HepG2 (cell line): ENCODE measurements around the gene ARL15. TPM values are rescaled to one million over a fixed set of nuclear protein-coding genes. Genes with fewer than 3 reads are reported as not detected.
A peak's percentile ranks its signal among the peaks of the same experiment; 100 is the strongest.

Experiments used
- ATAC-seq: fragments of 200-7000 bp; cut with Tn5 transposase; 3 replicates; pipeline ENCODE4 v1.9.1; 2020; ENCODE audit warnings: mild to moderate bottlenecking, moderate library complexity
- BruUV-seq: library from RNA; stranded (reverse); fragments of 400-500 nt; replicated peaks from 2 replicates; lab custom pipeline; 2021; lab: Mats Ljungman, UMichigan
- CTCF ChIA-PET: fragments of 300-600 bp; formaldehyde crosslinking; extraction: SDS; loops from one replicate; lab custom pipeline; 2021; ENCODE audit warnings: low total read pairs, inconsistent platforms, low intra/inter-chr PET ratio; lab: Yijun Ruan, JAX
- POLR2A ChIA-PET: fragments of 350-600 bp; sonication (Branson Sonifier 250); formaldehyde crosslinking; loops from one replicate; lab custom pipeline; 2020; ENCODE audit warnings: antibody characterized with exemption, inconsistent platforms; lab: Yijun Ruan, JAX
- DNase-seq: peaks from one replicate; pipeline ENCODE4 v3.0.0-alpha.2; 2015; ENCODE audit warnings: low spot score
- FAIRE-seq: peaks from 3 replicates; lab custom pipeline; 2011; peaks lifted over from hg19 to GRCh38; lab: Jason Lieb, UNC
- H2AFZ ChIP-seq: one replicate; pipeline ENCODE4 v1.6.1; 2011; ENCODE audit warnings: low read length, inconsistent platforms
- H3K27ac ChIP-seq: fragments of 300-600 bp; 3 replicates; pipeline ENCODE4 v1.8.0; 2011; ENCODE audit warnings: mixed run types, mild to moderate bottlenecking, mixed read lengths, low read length, inconsistent platforms; ENCODE audit not compliant: insufficient read depth; ENCODE audit errors: extremely low read length
- H3K27me3 ChIP-seq, 2 experiments: fragments of 200-600 bp in 1 of 2; 2 replicates in 1 of 2; 3 replicates in 1 of 2; pipeline versions ENCODE4 v1.6.0 to v1.8.0; 2011; ENCODE audit warnings: low read length in 2 of 2, mild to moderate bottlenecking in 2 of 2, moderate library complexity in 2 of 2, inconsistent platforms in 1 of 2; ENCODE audit not compliant: insufficient read depth in 2 of 2, control insufficient read depth in 1 of 2
- H3K36me3 ChIP-seq, 2 experiments: fragments of 200-600 bp in 1 of 2; replicated peaks in 1 of 2; 2 replicates in 1 of 2; 3 replicates in 1 of 2; pipeline versions ENCODE4 v1.5.1 to v1.8.0; 2011; ENCODE audit warnings: low read length in 2 of 2, inconsistent platforms in 1 of 2; ENCODE audit not compliant: insufficient read depth in 2 of 2, control insufficient read depth in 1 of 2
- H3K4me1 ChIP-seq: 2 replicates; pipeline ENCODE4 v1.5.1; 2012; ENCODE audit warnings: low read length, inconsistent platforms; ENCODE audit not compliant: insufficient read depth
- H3K4me2 ChIP-seq: 2 replicates; pipeline ENCODE4 v1.6.0; 2011; ENCODE audit warnings: low read depth, low read length, inconsistent platforms
- H3K4me3 ChIP-seq, 3 experiments: fragments of 200-600 bp in 1 of 3; sonication (generic), shearing (Covaris generic) in 1 of 3; replicated peaks in 1 of 3; 2 replicates each; pipeline ENCODE4 v1.5.1; 2011 to 2016; ENCODE audit warnings: low read length in 3 of 3, inconsistent platforms in 2 of 3, low read depth in 2 of 3, mild to moderate bottlenecking in 2 of 3, control low read depth in 1 of 3, mixed read lengths in 1 of 3; ENCODE audit not compliant: insufficient read depth in 1 of 3
- H3K79me2 ChIP-seq: one replicate; pipeline ENCODE4 v1.6.1; 2011; ENCODE audit warnings: low read length, inconsistent platforms; ENCODE audit not compliant: insufficient read depth
- H3K9ac ChIP-seq: 2 replicates; pipeline ENCODE4 v1.6.0; 2011; ENCODE audit warnings: mild to moderate bottlenecking, low read depth, low read length, inconsistent platforms; ENCODE audit not compliant: insufficient read depth
- H3K9me3 ChIP-seq: 2 replicates; pipeline ENCODE4 v1.5.1; 2012; ENCODE audit warnings: mild to moderate bottlenecking, low read length
- H4K20me1 ChIP-seq: 2 replicates; pipeline ENCODE4 v1.6.0; 2011; ENCODE audit warnings: inconsistent platforms, mild to moderate bottlenecking, low read length, moderate library complexity; ENCODE audit not compliant: insufficient read depth
- CTCF ChIP-seq: sonication (generic); formaldehyde crosslinking; IDR thresholded peaks from 2 replicates; pipeline ENCODE4 v1.5.0; 2020; ENCODE audit warnings: mild to moderate bottlenecking, missing genetic modification reagents, moderate library complexity
- ELF4 ChIP-seq: sonication (generic); formaldehyde crosslinking; IDR thresholded peaks from 2 replicates; pipeline ENCODE4 v1.5.0; 2020; ENCODE audit warnings: missing genetic modification reagents, mild to moderate bottlenecking, moderate library complexity, borderline replicate concordance
- HNF4A ChIP-seq: sonication (generic); formaldehyde crosslinking; IDR thresholded peaks from 2 replicates; pipeline ENCODE4 v1.4.0; 2020; ENCODE audit warnings: missing genetic modification reagents
- JARID2 ChIP-seq: sonication (generic); formaldehyde crosslinking; IDR thresholded peaks from 2 replicates; pipeline ENCODE4 v1.8.1; 2023; ENCODE audit warnings: missing genetic modification reagents, inconsistent platforms; ENCODE audit not compliant: insufficient replicate concordance
- NCOR1 ChIP-seq: fragments of 200-600 bp; sonication (generic); IDR thresholded peaks from 2 replicates; pipeline ENCODE4 v1.7.0; 2017; ENCODE audit warnings: antibody characterized with exemption, low read length, borderline replicate concordance
- SALL1 ChIP-seq: sonication (generic); formaldehyde crosslinking; IDR thresholded peaks from 2 replicates; pipeline ENCODE4 v1.8.0; 2022; ENCODE audit warnings: mild to moderate bottlenecking, missing genetic modification reagents
- ZNF576 ChIP-seq: sonication (generic); formaldehyde crosslinking; IDR thresholded peaks from 2 replicates; pipeline ENCODE4 v1.4.0; 2020; ENCODE audit warnings: mild to moderate bottlenecking, missing genetic modification reagents
- ZNF609 ChIP-seq: sonication (generic); formaldehyde crosslinking; IDR thresholded peaks from 2 replicates; pipeline ENCODE4 v1.4.0; 2020; ENCODE audit warnings: mild to moderate bottlenecking, missing genetic modification reagents, borderline replicate concordance
- WGBS: methylation state at CpG from one replicate; pipeline ENCODE4 v1.1.6; 2017; ENCODE audit warnings: low lambda C conversion rate; 5-methylcytosine and 5-hydroxymethylcytosine counted together
- in situ Hi-C: cut with HindIII; loops from 2 replicates; pipeline ENCODE4 v1.10.0; 2017; ENCODE audit warnings: low pct_unique_long_range_greater_than_20kb; ENCODE audit not compliant: extremely low pct_ligation_motif_present
- intact Hi-C: fragments of 100-400 bp; cut with micrococcal nuclease; formaldehyde crosslinking; loops from one replicate; pipeline ENCODE4 v1.10.0; 2022; ENCODE audit not compliant: unreplicated experiment
- polyA plus RNA-seq, 8 experiments: library from polyadenylated mRNA; depleted of rRNA in 3 of 8; stranded (reverse) in 7 of 8; unstranded in 1 of 8; fragments of >200 nt; fragmentation: Illumina TruSeq in 4 of 8; extraction: Trizol in 4 of 8; gene quantifications; 2 replicates each; pipeline versions ENCODE4 v1.2.1 to v1.2.3, GENCODE V29; 2011 to 2016; ENCODE audit warnings: low read depth in 4 of 8, missing spikeins in 1 of 8, mixed read lengths in 1 of 8; ENCODE audit not compliant: insufficient read depth in 1 of 8
- total RNA-seq, 5 experiments: library from RNA; depleted of rRNA; stranded (reverse); fragments of >200 nt; fragmentation: Illumina TruSeq; extraction: Trizol; gene quantifications; 2 replicates each; pipeline ENCODE4 v1.2.3, GENCODE V29; 2016; ENCODE audit warnings: low read depth in 1 of 5
- TF ChIP-seq, protein P1 (sequence below): sonication (generic); formaldehyde crosslinking; IDR thresholded peaks from 2 replicates; pipeline ENCODE4 v1.4.0; 2020; ENCODE audit warnings: missing genetic modification reagents
- TF ChIP-seq, protein P2 (sequence below): sonication (generic); formaldehyde crosslinking; IDR thresholded peaks from 2 replicates; pipeline ENCODE4 v1.8.0; 2022; ENCODE audit warnings: mild to moderate bottlenecking, missing genetic modification reagents; ENCODE audit not compliant: insufficient replicate concordance

Gene ARL15
- total and polyA plus RNA-seq, 2 of the 13 experiments (the other 11 are each of a cell fraction or from before 2014, with no cell fraction given), result 2.5 to 7.7 TPM

DNA sequence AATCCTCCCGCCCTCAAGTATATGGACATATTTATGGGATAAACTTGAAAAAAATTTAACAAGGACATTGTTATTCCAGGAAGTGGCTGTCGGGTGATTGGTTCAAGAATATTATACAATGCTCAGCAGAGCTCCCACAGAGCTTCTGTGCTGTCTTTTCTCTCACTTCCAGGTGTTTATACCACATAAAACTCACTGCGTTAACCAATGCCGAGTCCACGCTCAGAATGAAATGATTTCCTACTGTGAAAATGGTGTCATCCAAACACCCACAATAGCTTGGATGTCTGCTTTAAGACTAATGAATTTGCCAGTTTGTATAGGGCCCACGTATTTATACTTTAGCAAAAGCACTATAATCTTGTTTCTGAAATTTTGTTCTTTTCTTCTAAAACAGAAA lies 381.7 kb downstream of the ARL15 start (continued):
- no peak for TF ChIP-seq ZNF609 (CRISPR knock-in tag)
- TF ChIP-seq, protein P1, sequence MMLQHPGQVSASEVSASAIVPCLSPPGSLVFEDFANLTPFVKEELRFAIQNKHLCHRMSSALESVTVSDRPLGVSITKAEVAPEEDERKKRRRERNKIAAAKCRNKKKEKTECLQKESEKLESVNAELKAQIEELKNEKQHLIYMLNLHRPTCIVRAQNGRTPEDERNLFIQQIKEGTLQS (CRISPR knock-in tag), result no peak
- no peak for TF ChIP-seq JARID2 (CRISPR knock-in tag)
- TF ChIP-seq, protein P2, sequence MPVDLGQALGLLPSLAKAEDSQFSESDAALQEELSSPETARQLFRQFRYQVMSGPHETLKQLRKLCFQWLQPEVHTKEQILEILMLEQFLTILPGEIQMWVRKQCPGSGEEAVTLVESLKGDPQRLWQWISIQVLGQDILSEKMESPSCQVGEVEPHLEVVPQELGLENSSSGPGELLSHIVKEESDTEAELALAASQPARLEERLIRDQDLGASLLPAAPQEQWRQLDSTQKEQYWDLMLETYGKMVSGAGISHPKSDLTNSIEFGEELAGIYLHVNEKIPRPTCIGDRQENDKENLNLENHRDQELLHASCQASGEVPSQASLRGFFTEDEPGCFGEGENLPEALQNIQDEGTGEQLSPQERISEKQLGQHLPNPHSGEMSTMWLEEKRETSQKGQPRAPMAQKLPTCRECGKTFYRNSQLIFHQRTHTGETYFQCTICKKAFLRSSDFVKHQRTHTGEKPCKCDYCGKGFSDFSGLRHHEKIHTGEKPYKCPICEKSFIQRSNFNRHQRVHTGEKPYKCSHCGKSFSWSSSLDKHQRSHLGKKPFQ (CRISPR knock-in tag), result no peak

GRCh38 chr5:53927668-53928247 lies 382.6 kb downstream of the ARL15 start:
- CTCF ChIA-PET, result no interaction called here
- in situ Hi-C loops (no loop called here), intact Hi-C loops (no loop called here)
- H3K79me2 ChIP-seq, result no peaks in the 10 kb centered on the region
- TF ChIP-seq HNF4A (CRISPR knock-in tag) (peak; percentile 71), ZNF576 (CRISPR knock-in tag) (no peak), NCOR1 (peak; percentile 41; the same call in 1 of the 2 replicates), SALL1 (CRISPR knock-in tag) (peak; percentile 22; the same call in 1 of the 2 replicates), ELF4 (CRISPR knock-in tag) (no peak), CTCF (CRISPR knock-in tag) (0 out of 2 replicates have a peak, but pooled peaks have one; percentile 13)
- no peaks in the 10 kb centered on the region for H3K36me3 ChIP-seq
- no TSS peak for BruUV-seq
- no peaks in the 10 kb centered on the region for H4K20me1 ChIP-seq
- 20% methylated on average over 6 of the region's 6 CpGs for WGBS
- H3K27ac ChIP-seq, result no peak overlapping the region
- DNase-seq (no peak), ATAC-seq (peak; percentile 88), FAIRE-seq (no peak)
- H3K27me3 ChIP-seq, result no peaks in the 10 kb centered on the region
- H2AFZ ChIP-seq, result no peak overlapping the region
- no peak overlapping the region for H3K9ac ChIP-seq
- no peak overlapping the region for H3K4me3 ChIP-seq
- peaks cover 13% of the 10 kb centered on the region for H3K4me1 ChIP-seq
- POLR2A ChIA-PET, result no interaction called here
- peak overlapping the region; percentile 30 for H3K4me2 ChIP-seq
- H3K9me3 ChIP-seq, result no peaks in the 10 kb centered on the region
